GM23338 (cell line): Measurements from ENCODE around the gene ERBB4.

Experiments
- CTCF ChIP-seq, 2 experiments: fragments of 200-600 bp in 1 of 2; sonication (generic) in 1 of 2; conservative IDR thresholded peaks; 2 replicates each; pipeline versions ENCODE4 v1.5.1 to v1.6.1; 2016 to 2017; ENCODE audit warnings: antibody characterized with exemption in 2 of 2, low read depth in 2 of 2, mild to moderate bottlenecking in 2 of 2, moderate library complexity in 1 of 2
- EZH2phosphoT487 ChIP-seq: fragments of 200-600 bp; sonication (generic); IDR thresholded peaks from one replicate; pipeline ENCODE4 v1.8.1; 2018; ENCODE audit warnings: antibody characterized with exemption; ENCODE audit not compliant: unreplicated experiment
- JUNB ChIP-seq: IDR thresholded peaks from one replicate; pipeline ENCODE4 v1.6.1; 2016; ENCODE audit warnings: antibody characterized with exemption; ENCODE audit not compliant: unreplicated experiment
- POLR2AphosphoS5 ChIP-seq: IDR thresholded peaks from 2 replicates; pipeline ENCODE4 v1.6.1; 2016; ENCODE audit warnings: antibody characterized with exemption, low read depth
- ZNF114 ChIP-seq: fragments of 250-450 bp; sonication (Bioruptor Pico); IDR thresholded peaks from 2 replicates; pipeline ENCODE4 v1.5.0; 2020; ENCODE audit warnings: mild to moderate bottlenecking, moderate library complexity

GRCh38 chr2:212337036-212337435, 201.6 kb downstream of the ERBB4 start:
- TF ChIP-seq POLR2AphosphoS5 = no peak
- TF ChIP-seq CTCF (conservative IDR thresholded peaks at IDR 0.05; ENCODE audit: low read depth in 2 of 2) = no peak
- TF ChIP-seq EZH2phosphoT487 = no peak
- TF ChIP-seq ZNF114 (CRISPR knock-in tag) = no peak
- TF ChIP-seq JUNB = no peak
